Lower leg skin (tissue), 3 donors: Measurements from ENCODE around the gene EPC2.

ENCODE experiments used
- POLR2A ChIP-seq, 2 donors: fragments of 450-650 bp; IDR thresholded peaks; one replicate each; pipeline ENCODE4 v1.6.1; 2016 to 2017; ENCODE audit warnings: antibody characterized with exemption in 2 of 2, mild to moderate bottlenecking in 1 of 2, moderate library complexity in 1 of 2
- TF ChIP-seq, protein P1 (sequence below), 3 donors: fragments of 450-650 bp; IDR thresholded peaks; one replicate each; pipeline ENCODE4 v1.5.1; 2016; ENCODE audit warnings: antibody characterized with exemption in 3 of 3, mild to moderate bottlenecking in 3 of 3, moderate library complexity in 2 of 3

DNA sequence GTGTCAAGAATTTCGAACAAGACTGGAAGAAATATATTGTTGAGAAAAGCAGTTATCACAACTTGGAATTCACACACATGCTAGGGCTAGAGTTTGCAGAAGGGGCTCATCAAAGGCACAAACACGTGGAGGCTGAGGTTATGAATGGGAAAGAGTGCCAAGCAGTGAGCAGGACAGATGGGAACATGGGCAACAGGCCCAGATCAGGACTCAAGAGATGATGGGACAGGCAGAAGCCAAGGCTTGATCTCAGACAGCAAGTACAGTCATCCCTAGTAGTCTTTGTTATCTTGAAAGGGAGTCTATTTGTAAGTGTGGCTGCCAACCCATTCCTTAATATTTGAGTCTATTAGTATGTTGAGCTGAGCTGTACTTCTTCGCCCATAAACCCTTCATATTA lies 22.2 kb upstream of the EPC2 start:
- TF ChIP-seq, protein P1, sequence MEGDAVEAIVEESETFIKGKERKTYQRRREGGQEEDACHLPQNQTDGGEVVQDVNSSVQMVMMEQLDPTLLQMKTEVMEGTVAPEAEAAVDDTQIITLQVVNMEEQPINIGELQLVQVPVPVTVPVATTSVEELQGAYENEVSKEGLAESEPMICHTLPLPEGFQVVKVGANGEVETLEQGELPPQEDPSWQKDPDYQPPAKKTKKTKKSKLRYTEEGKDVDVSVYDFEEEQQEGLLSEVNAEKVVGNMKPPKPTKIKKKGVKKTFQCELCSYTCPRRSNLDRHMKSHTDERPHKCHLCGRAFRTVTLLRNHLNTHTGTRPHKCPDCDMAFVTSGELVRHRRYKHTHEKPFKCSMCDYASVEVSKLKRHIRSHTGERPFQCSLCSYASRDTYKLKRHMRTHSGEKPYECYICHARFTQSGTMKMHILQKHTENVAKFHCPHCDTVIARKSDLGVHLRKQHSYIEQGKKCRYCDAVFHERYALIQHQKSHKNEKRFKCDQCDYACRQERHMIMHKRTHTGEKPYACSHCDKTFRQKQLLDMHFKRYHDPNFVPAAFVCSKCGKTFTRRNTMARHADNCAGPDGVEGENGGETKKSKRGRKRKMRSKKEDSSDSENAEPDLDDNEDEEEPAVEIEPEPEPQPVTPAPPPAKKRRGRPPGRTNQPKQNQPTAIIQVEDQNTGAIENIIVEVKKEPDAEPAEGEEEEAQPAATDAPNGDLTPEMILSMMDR (IDR thresholded peaks at IDR 0.05), result no peak
- no peak for TF ChIP-seq POLR2A (IDR thresholded peaks at IDR 0.05)
